Breast epithelium (tissue), 4 donors: ENCODE data around the gene XRCC2. TPM values are rescaled to one million over a fixed set of nuclear protein-coding genes. Genes with fewer than 3 reads are reported as not detected.

Source experiments
- DNase-seq, 2 donors: peaks; one replicate each; pipeline ENCODE4 v3.0.0-alpha.2; 2019; ENCODE audit warnings: low spot score in 2 of 2
- H3K27ac ChIP-seq, 2 donors: fragments of 200-600 bp; sonication (generic) in 1 of 2; one replicate each; pipeline ENCODE4 v1.5.1; 2016 to 2019; ENCODE audit warnings: mild to moderate bottlenecking in 1 of 2
- H3K27me3 ChIP-seq, 2 donors: fragments of 200-600 bp; sonication (generic) in 1 of 2; one replicate each; pipeline versions ENCODE4 v1.5.1 to v1.6.0; 2017 to 2019; ENCODE audit warnings: control low read depth in 1 of 2, mild to moderate bottlenecking in 1 of 2
- H3K36me3 ChIP-seq: fragments of 200-600 bp; one replicate; pipeline ENCODE4 v1.5.1; 2019
- H3K4me1 ChIP-seq, 2 donors: fragments of 200-600 bp; sonication (generic); one replicate each; pipeline ENCODE4 v1.5.1; 2016 to 2019; ENCODE audit warnings: control low read depth in 1 of 2
- H3K4me3 ChIP-seq, 3 donors: fragments of 200-600 bp; sonication (generic); 1 replicate in 2 of 3; 2 replicates in 1 of 3; pipeline ENCODE4 v1.5.1; 2016 to 2019; ENCODE audit warnings: mild to moderate bottlenecking in 3 of 3, moderate library complexity in 2 of 3
- H3K9me3 ChIP-seq, 2 donors: fragments of 200-600 bp; sonication (generic) in 1 of 2; one replicate each; pipeline ENCODE4 v1.5.1; 2016 to 2019; ENCODE audit warnings: control low read depth in 1 of 2
- POLR2A ChIP-seq: fragments of 450-650 bp; IDR thresholded peaks from one replicate; pipeline ENCODE4 v1.6.1; 2016; ENCODE audit warnings: antibody characterized with exemption, mild to moderate bottlenecking, moderate library complexity
- POLR2AphosphoS5 ChIP-seq, 3 donors: sonication (generic); formaldehyde crosslinking; IDR thresholded peaks; one replicate each; pipeline ENCODE4 v1.6.1; 2017; ENCODE audit warnings: antibody characterized with exemption in 3 of 3
- intact Hi-C: fragments of 100-400 bp; cut with DNase I; formaldehyde crosslinking; loops from one replicate; pipeline ENCODE4 v1.15.1; 2023; ENCODE audit warnings: low total_unique reads
- total RNA-seq, 3 donors: library from RNA; depleted of rRNA; stranded (reverse); fragments of >200 nt; gene quantifications; one replicate each; pipeline ENCODE4 v1.1.0, GENCODE V29; 2016
- TF ChIP-seq, protein P1 (sequence below), 3 donors: fragments of 450-650 bp; IDR thresholded peaks; one replicate each; pipeline ENCODE4 v1.5.1; 2016 to 2017; ENCODE audit warnings: antibody characterized with exemption in 3 of 3, mild to moderate bottlenecking in 3 of 3, moderate library complexity in 3 of 3

XRCC2 gene
- total RNA-seq, 3 donors from 2014 or later, result 0.48 to 2.2 (median 0.98) TPM

DNA sequence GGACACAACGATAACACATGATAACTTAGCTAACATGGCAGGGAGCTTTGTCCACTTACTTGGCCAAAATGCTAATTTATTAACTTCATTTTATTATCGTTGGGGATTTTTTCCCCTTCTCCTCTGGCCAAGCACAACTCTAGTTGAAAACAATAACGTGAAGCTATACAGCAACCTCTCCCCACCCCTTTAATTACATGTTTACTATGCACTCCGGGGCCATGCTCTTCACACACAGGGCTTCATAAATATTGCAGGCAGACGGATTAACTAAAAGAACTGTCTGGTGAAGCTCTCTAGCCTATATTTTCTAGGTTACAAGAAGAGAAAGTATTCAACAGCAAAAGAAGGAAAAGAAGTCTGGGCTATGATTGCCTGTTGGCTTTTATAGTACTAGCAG is 51.7 kb downstream of the XRCC2 start:
- Histone ChIP-seq H3K27ac (no peak overlapping the region), H3K9me3 (no peaks in the 10 kb centered on the region), H3K36me3 (no peaks in the 10 kb centered on the region), H3K4me1 (no peaks in the 10 kb centered on the region), H3K4me3 (no peak overlapping the region), H3K27me3 (no peaks in the 10 kb centered on the region)
- no peak for DNase-seq
- intact Hi-C loops, result no loop called here
- TF ChIP-seq POLR2AphosphoS5 (IDR thresholded peaks at IDR 0.05), result no peak
- TF ChIP-seq POLR2A, result no peak
- TF ChIP-seq, protein P1, sequence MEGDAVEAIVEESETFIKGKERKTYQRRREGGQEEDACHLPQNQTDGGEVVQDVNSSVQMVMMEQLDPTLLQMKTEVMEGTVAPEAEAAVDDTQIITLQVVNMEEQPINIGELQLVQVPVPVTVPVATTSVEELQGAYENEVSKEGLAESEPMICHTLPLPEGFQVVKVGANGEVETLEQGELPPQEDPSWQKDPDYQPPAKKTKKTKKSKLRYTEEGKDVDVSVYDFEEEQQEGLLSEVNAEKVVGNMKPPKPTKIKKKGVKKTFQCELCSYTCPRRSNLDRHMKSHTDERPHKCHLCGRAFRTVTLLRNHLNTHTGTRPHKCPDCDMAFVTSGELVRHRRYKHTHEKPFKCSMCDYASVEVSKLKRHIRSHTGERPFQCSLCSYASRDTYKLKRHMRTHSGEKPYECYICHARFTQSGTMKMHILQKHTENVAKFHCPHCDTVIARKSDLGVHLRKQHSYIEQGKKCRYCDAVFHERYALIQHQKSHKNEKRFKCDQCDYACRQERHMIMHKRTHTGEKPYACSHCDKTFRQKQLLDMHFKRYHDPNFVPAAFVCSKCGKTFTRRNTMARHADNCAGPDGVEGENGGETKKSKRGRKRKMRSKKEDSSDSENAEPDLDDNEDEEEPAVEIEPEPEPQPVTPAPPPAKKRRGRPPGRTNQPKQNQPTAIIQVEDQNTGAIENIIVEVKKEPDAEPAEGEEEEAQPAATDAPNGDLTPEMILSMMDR (IDR thresholded peaks at IDR 0.05), result no peak

DNA sequence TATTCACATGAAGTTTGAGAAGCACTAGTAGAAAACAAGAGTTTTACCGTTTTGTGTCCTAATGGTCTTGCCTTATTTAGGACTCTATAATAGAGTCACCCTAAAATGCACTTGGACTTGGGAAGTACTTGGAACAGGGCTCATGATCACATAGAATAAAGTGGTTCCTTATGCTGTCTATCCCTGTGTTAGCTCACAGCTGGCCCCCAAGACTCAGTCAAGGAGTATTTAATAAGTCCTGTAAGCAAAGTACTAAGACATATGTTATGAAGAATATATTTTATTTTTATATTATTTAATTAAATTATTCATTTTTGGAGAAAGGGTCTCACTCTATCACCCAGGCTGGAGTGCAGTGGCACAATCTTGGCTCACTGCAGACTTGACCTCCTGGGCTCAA is 54.5 kb downstream of the XRCC2 start:
- intact Hi-C loops, result no loop called here
- TF ChIP-seq POLR2A (no peak), POLR2AphosphoS5 (IDR thresholded peaks at IDR 0.05) (no peak)
- TF ChIP-seq, protein P1 (IDR thresholded peaks at IDR 0.05), result no peak
- H3K27me3 ChIP-seq, result no peaks in the 10 kb centered on the region
- no peak overlapping the region for H3K4me3 ChIP-seq
- no peaks in the 10 kb centered on the region for H3K4me1 ChIP-seq
- H3K27ac ChIP-seq, result no peak overlapping the region
- no peaks in the 10 kb centered on the region for H3K9me3 ChIP-seq
- DNase-seq, result no peak
- no peaks in the 10 kb centered on the region for H3K36me3 ChIP-seq

DNA sequence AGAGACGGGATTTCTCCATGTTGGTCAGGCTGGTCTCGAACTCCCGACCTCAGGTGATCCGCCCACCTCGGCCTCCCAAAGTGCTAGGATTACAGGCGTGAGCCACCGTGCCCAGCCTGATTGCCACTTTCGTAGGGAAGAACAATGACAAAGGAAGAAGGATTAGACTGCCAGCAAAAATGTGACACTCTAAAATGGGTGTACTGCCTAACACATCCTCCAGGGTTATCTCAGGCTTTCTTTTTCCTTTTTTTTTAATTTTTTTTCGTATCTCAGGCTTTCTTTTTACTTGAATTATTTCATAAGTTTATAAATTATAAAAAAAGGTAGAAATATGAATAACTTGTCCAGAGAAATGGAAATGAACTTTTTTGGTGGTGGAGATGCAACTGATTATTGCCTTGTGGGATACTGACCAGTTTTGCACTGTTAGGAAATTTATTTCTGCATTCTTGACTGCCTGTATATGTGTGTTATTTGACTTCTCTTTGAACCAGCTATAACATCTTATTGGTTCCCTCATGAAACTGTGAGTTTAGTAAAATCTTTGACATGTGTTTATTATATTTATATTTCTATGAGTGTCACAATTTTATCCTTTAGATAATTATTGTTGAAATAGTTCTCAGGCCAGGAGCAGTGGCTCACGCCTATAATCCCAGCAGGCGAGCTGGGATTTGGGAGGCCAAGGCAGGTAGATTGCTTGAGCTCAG is 56.8 kb downstream of the XRCC2 start:
- TF ChIP-seq, protein P1 (IDR thresholded peaks at IDR 0.05), result no peak
- no peak for TF ChIP-seq POLR2A
- TF ChIP-seq POLR2AphosphoS5 (IDR thresholded peaks at IDR 0.05), result no peak
- Histone ChIP-seq H3K4me3 (no peak overlapping the region), H3K9me3 (no peaks in the 10 kb centered on the region), H3K4me1 (no peaks in the 10 kb centered on the region), H3K27me3 (no peaks in the 10 kb centered on the region), H3K27ac (no peak overlapping the region), H3K36me3 (no peaks in the 10 kb centered on the region)
- intact Hi-C loops, result no loop called here
- no peak for DNase-seq

DNA sequence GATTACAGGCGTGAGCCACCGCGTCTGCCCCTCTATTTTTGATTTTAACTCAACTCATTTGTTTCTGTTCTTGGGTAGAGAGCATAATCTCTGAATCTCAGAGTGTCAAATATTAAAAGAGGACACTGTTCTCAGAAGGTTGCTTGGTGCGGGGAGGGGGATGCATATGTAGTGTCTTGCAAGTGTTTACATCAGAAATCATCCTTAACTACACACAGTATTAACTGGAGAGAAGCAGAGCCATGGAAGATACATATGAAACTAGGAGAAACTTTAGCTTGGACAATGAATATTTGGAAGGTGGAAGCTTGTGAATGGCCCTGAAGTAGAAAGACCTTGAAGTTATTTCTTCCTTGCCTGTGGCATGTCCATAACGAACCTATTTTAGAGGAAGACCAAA is 57.5 kb downstream of the XRCC2 start:
- H3K4me1 ChIP-seq, result no peaks in the 10 kb centered on the region
- H3K27ac ChIP-seq, result no peak overlapping the region
- intact Hi-C loops, result no loop called here
- no peak overlapping the region for H3K4me3 ChIP-seq
- TF ChIP-seq, protein P1 (IDR thresholded peaks at IDR 0.05), result no peak
- TF ChIP-seq POLR2AphosphoS5 (IDR thresholded peaks at IDR 0.05) (no peak), POLR2A (no peak)
- H3K27me3 ChIP-seq, result no peaks in the 10 kb centered on the region
- H3K9me3 ChIP-seq, result no peaks in the 10 kb centered on the region
- no peaks in the 10 kb centered on the region for H3K36me3 ChIP-seq
- DNase-seq, result no peak

DNA sequence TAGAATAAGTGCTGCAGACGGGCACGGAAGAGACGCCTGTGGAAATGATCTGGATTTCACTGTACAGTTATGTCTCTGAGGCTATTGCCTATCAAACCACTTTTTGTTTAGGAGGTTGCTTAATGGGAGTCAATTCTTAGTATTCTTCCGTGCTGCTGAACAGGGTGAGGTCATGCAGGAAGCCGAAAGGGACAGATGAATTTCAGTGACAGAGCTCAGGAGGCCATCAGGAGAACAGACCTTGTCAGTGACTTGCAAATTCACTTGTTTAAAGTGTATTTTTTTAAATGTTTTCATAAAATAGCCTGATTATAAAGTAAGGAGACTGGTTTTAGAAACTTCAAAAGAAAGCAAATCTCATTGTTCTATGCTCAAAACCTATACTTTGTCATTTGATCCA is 58.9 kb downstream of the XRCC2 start:
- no peak for DNase-seq
- Histone ChIP-seq H3K27ac (no peak overlapping the region), H3K9me3 (no peaks in the 10 kb centered on the region), H3K4me1 (no peaks in the 10 kb centered on the region), H3K27me3 (no peaks in the 10 kb centered on the region), H3K36me3 (no peaks in the 10 kb centered on the region), H3K4me3 (no peak overlapping the region)
- TF ChIP-seq, protein P1 (IDR thresholded peaks at IDR 0.05), result no peak
- TF ChIP-seq POLR2AphosphoS5 (IDR thresholded peaks at IDR 0.05) (no peak), POLR2A (no peak)
- intact Hi-C loops, result no loop called here
